ENCODE data around the gene SNX27.

SNX27 gene

DNA sequence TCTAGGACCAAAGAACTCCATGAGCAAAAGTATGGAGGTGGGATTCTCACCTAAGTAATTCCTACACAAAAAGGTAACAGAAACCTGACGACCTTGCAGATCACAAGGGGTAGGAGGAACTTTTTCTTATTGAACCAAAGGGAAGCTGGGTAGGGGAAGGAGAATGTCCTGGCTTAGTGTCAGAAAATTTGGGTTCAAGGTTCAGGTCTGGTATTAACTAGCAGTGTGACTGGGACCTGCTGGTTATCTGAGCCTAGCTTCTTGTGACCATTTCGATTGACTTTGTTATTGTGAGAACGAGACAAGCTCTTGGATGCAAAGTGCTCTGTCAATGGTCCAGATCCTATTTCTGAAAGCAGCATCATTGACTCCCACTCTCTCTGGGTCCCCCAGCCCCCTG lies 5.0 kb upstream of the SNX27 start:
- TF ChIP-seq, protein P1, sequence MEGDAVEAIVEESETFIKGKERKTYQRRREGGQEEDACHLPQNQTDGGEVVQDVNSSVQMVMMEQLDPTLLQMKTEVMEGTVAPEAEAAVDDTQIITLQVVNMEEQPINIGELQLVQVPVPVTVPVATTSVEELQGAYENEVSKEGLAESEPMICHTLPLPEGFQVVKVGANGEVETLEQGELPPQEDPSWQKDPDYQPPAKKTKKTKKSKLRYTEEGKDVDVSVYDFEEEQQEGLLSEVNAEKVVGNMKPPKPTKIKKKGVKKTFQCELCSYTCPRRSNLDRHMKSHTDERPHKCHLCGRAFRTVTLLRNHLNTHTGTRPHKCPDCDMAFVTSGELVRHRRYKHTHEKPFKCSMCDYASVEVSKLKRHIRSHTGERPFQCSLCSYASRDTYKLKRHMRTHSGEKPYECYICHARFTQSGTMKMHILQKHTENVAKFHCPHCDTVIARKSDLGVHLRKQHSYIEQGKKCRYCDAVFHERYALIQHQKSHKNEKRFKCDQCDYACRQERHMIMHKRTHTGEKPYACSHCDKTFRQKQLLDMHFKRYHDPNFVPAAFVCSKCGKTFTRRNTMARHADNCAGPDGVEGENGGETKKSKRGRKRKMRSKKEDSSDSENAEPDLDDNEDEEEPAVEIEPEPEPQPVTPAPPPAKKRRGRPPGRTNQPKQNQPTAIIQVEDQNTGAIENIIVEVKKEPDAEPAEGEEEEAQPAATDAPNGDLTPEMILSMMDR (IDR thresholded peaks at IDR 0.05): no peak

DNA sequence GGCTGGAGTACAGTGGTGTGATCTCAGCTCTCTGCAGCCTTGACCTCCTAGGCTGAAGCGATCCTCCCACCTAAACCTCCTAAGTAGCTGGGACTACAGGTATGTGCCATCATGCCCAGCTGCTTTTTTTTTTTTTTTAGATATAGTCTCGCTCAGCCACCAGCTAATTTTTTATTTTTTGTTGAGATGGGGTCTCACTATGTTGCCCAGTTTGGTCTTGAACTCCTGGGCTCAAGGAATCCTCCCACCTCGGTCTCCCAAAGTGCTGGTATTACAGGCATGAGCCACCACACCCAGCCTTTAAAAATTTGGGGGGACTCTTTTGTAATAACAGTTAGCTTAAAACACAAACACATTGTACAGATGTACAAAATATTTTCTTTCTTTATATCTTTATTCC lies 1.7 kb upstream of the SNX27 start:
- TF ChIP-seq, protein P1 (IDR thresholded peaks at IDR 0.05): no peak

DNA sequence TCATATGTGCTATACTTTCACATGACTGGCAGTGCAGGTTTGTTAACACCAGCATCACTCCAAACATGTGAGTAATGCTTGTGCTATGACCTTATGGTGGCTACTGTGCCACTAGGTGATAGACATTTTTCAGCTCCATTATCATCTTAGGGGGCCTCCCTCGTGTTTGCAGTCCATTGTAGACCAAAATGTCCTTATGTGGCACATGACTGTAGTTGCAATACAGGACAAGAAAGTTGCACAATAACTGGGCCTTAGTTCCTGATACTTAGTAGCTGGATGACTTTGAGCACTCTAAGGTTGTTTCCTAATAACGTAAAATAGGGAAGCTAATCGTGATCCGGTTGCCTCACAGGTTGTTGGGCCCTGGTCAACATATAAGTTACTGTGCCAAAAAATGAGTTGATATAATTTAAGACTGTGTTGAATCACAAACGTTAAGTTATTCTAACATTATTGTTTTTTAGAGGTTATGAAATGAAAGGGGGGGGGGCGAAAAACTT lies 511 bp upstream of the SNX27 start:
- TF ChIP-seq, protein P1 (IDR thresholded peaks at IDR 0.05): no peak

DNA sequence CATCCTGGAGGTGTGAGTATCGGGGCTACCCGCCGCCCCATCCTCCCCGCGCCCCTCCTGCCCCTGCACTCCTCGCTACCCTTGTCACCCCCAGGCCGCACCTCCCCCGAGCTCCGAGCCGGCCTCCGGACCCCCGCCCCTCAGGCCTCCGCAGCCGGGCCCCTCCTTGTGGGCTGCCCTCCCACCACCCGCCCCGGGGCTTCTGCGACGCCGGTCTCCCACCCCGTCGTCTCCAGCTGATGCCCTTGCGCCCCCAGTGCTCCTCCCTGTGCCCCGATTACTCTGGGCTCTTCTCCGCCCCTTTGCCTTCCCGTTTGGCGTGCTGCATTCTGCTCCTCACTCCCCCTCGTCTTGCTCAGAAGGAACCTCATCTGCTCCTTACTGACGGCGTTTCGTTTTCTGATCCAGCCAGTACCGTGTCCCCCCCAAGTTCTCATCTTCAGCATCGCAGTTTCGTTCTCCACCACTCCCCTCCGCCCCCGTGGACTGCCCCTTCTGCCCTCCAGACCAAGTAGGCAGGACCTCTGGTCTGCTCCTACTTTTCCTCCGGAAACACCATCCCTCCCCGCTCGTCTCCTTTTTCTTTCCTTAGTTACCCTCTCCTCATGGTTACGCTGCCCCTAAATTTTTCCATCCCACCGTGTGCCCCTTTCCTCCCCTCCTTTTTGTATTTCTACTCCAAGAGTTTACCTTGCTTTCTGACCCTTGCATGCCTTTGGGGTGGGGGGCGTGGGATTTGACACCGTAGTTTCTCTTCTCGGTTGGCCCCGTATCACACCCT lies 841 bp downstream of the SNX27 start:
- TF ChIP-seq, protein P1 (IDR thresholded peaks at IDR 0.05): no peak

DNA sequence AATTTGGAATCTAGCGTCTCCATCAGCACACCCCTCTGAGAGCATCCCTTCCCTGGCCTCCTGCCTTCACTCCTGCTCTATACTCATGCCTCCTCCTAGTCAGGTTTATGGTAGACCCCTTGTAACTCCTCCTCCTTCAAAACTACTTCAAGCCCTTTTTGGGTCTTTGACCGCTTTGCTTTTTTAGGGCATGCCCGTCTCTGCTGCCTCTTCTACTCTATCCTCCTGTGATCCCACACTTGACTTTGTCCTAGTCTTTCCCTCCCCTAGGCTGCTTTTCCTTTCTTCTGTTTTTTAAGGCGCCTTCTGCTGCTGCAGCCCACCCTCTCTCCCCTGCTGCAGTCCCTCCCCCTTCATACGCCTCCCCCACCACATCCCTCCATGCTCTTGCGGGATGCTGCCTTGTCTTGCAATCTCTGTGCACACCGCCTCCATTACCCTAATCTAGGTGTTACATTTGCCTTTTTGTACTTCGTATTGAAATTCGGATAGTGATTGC lies 1.5 kb downstream of the SNX27 start:
- TF ChIP-seq, protein P1 (IDR thresholded peaks at IDR 0.05): no peak

DNA sequence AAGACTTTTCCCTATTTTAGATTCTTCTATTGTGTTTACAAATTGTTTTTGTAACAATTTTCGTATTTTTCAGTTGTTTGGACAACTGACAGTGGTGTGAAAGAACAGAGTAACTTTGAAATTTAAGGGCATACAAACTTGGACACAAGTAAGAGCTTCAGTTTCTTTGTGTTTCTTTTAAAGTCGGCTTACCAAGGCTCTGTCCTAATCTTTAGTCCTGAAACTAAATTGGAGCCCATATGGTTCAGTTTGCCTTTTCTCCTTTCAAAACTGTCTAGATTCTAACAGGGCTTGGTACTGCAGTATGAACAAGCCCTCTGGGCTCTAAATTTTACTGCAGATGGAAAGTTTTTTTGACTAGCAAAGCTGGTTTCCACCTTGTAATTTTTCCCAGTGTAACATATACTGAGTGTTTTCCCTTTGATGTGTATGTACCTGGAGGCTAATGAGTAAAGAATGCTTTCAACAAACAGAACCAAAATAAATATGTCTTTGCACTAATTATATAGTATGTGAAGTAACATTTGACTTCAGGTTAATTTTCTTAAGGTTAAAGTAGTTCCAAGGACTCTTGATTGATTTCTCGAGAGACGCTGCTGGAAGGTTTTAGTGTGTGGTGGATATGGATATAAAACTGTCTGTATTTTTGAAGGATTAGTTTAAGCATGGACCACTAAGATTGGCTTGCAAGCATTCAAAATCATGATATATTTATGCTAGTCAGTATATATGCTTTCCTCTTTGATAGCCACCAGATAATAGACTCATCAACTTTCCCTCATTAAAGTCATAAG lies 4.1 kb downstream of the SNX27 start:
- TF ChIP-seq, protein P1 (IDR thresholded peaks at IDR 0.05): no peak

DNA sequence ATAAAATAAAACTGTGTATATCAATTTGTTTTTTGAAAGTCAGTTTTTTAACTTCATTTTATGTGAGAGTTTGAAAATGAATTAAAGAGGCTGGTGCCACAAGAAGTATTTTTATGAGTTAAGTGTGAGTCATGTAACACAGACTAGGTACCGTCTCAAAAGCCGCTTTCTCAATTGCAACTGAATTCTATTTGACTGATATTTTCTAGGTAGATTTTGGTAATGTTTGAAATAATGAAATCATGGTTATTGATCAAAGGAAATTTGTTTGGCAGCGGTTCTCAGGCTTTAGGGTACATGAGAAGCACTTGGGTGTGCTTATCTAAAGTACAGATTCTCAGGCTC lies 4.6 kb downstream of the SNX27 start:
- TF ChIP-seq, protein P1 (IDR thresholded peaks at IDR 0.05): no peak
